Lower lobe of right lung (tissue), 2 donors: ENCODE data around the gene TSPEAR. TPM values are rescaled to one million over a fixed set of nuclear protein-coding genes. Genes with fewer than 3 reads are reported as not detected.
A peak's percentile ranks its signal among the peaks of the same experiment; 100 is the strongest.

Experiments used
- ATAC-seq, 2 donors: fragments of 200-7000 bp; cut with Tn5 transposase; one replicate each; pipeline ENCODE4 v1.9.1; 2020 to 2022; ENCODE audit warnings: mild to moderate bottlenecking in 2 of 2, moderate library complexity in 2 of 2
- DNase-seq: peaks from one replicate; pipeline ENCODE4 v3.0.0-alpha.2; 2020
- H3K27ac ChIP-seq: fragments of 200-600 bp; one replicate; pipeline ENCODE4 v1.8.0; 2022
- H3K27me3 ChIP-seq: fragments of 200-600 bp; one replicate; pipeline ENCODE4 v1.8.0; 2022; ENCODE audit warnings: low read depth
- H3K36me3 ChIP-seq: fragments of 200-600 bp; one replicate; pipeline ENCODE4 v1.8.0; 2022; ENCODE audit warnings: mild to moderate bottlenecking
- H3K4me1 ChIP-seq: fragments of 200-600 bp; one replicate; pipeline ENCODE4 v1.8.0; 2022
- H3K4me3 ChIP-seq: fragments of 200-600 bp; one replicate; pipeline ENCODE4 v1.8.0; 2022; ENCODE audit warnings: mild to moderate bottlenecking
- H3K9me3 ChIP-seq: fragments of 200-600 bp; one replicate; pipeline ENCODE4 v1.8.0; 2022
- CTCF ChIP-seq: fragments of 200-600 bp; IDR thresholded peaks from one replicate; pipeline ENCODE4 v1.8.0; 2022; ENCODE audit warnings: antibody characterized with exemption, mild to moderate bottlenecking
- intact Hi-C: fragments of 100-400 bp; cut with DNase I; formaldehyde crosslinking; loops from one replicate; pipeline ENCODE4 v1.11.0; 2022
- total RNA-seq: library from RNA; stranded (reverse); fragmentation: NEBNext Ultra II Directional; extraction: Animal tissue kit (Norgen Biotek cat#: 25700); gene quantifications from one replicate; pipeline ENCODE4 v1.2.1, GENCODE V29; 2021
- donor health status: DM: no; HTN: yes; CAD: no; lungs with severe emphysema.

Gene TSPEAR
- total RNA-seq, 1 donor from 2014 or later: 0.27 TPM

DNA sequence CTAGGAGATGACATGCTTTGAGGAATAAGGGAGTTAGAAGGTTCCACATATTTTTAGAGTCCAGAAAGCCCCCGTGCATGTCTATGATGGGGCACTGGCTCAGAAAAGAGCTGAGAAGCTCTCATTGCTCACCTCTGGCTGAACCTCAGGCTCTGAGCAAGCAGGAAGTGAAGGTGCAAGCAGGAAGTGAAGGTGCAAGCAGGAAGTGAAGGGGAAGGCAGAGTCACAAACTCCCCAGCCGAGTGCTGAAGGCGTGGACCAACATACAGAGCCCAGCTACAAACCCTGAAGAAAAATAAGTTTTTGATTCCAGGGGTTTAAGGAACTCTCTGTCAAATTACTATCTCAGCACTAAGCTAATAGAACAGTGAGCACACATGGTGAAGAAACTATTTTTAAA, 92.5 kb downstream of the TSPEAR start:
- ATAC-seq: peak; percentile 21 to 58
- intact Hi-C loops: no loop called here

DNA sequence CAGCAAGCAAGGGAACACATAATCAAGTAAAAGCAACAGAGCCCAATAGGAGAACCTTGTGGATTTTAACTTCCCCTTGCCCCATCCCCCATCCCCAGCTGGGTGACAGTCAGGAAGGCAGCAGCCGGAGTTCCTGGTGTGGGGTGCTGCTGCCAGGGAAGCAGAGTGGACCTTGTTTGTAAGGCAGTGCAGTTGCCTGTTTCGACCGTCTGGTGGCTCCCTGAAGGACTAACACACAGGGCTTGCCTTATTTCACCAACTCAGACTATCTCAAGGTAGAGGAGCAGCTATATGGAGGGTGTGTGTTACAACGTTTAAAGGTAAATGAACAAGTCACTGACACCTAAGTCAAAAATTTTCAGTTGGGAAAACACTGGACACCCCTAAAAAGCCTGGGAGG, 92.9 kb downstream of the TSPEAR start:
- Histone ChIP-seq H3K27ac (no peak overlapping the region), H3K4me3 (no peak overlapping the region), H3K36me3 (no peaks in the 10 kb centered on the region), H3K9me3 (peaks cover 11% of the 10 kb centered on the region), H3K4me1 (no peaks in the 10 kb centered on the region), H3K27me3 (no peaks in the 10 kb centered on the region)
- intact Hi-C loops: no loop called here
- DNase-seq (peak; percentile 53), ATAC-seq (peak; percentile 54 to 71)
- peak; percentile 27 for TF ChIP-seq CTCF

More for the DNA sequence above, 92.5 kb downstream of the TSPEAR start:
- H3K4me3 ChIP-seq: no peak overlapping the region
- no peaks in the 10 kb centered on the region for H3K36me3 ChIP-seq
- H3K9me3 ChIP-seq: peaks cover 13% of the 10 kb centered on the region
- no peaks in the 10 kb centered on the region for H3K4me1 ChIP-seq
- no peak overlapping the region for H3K27ac ChIP-seq
- TF ChIP-seq CTCF: no peak
- H3K27me3 ChIP-seq: no peaks in the 10 kb centered on the region
- no peak for DNase-seq

- peaks cover 4% of the 10 kb centered on the region for H3K9me3 ChIP-seq
- no peak for TF ChIP-seq CTCF
- no peaks in the 10 kb centered on the region for H3K4me1 ChIP-seq
- DNase-seq: no peak
- no peak overlapping the region for H3K4me3 ChIP-seq
- H3K36me3 ChIP-seq: no peaks in the 10 kb centered on the region
- intact Hi-C loops: no loop called here
- ATAC-seq: no peak
- H3K27ac ChIP-seq: no peak overlapping the region
- H3K27me3 ChIP-seq: no peaks in the 10 kb centered on the region
Measured at GRCh38 chr21:44617071-44617501, 94.3 kb downstream of the TSPEAR start.

DNA sequence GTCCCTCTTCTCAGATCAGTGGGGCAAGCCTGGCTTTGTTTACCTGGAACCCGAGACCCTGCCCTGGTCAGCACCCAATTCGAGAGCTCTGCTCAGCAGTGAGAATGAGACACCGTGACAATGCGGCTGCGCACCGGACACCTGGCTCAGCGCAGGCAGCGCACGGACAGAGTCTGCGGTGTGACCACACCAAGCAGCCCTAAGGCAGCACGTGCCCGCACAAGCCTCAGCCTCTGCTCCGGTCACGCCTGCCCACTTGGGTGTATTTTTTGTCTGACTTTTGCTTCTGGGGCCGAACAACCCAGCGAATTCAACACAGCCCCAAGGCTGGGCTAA, 94.8 kb downstream of the TSPEAR start:
- H3K4me1 ChIP-seq: no peaks in the 10 kb centered on the region
- H3K27ac ChIP-seq: no peak overlapping the region
- H3K27me3 ChIP-seq: no peaks in the 10 kb centered on the region
- TF ChIP-seq CTCF: no peak
- intact Hi-C loops: no loop called here
- H3K36me3 ChIP-seq: no peaks in the 10 kb centered on the region
- ATAC-seq (no peak), DNase-seq (no peak)
- no peak overlapping the region for H3K4me3 ChIP-seq
- peaks cover 7% of the 10 kb centered on the region for H3K9me3 ChIP-seq

GRCh38 chr21:44615911-44616590, 95.3 kb downstream of the TSPEAR start:
- H3K4me1 ChIP-seq: no peaks in the 10 kb centered on the region
- DNase-seq (no peak), ATAC-seq (no peak)

More at GRCh38 chr21:44615911-44616590, 95.3 kb downstream of the TSPEAR start:
- no peaks in the 10 kb centered on the region for H3K36me3 ChIP-seq
- no peaks in the 10 kb centered on the region for H3K27me3 ChIP-seq
- H3K9me3 ChIP-seq: peaks cover 8% of the 10 kb centered on the region
- TF ChIP-seq CTCF: no peak
- no peak overlapping the region for H3K4me3 ChIP-seq
- intact Hi-C loops: no loop called here
- H3K27ac ChIP-seq: no peak overlapping the region
